DOHH2 (cell line): ENCODE results near the gene EGLN1.

ENCODE experiments used
- CTCF ChIP-seq: fragments of 200-600 bp; sonication (generic); IDR thresholded peaks from one replicate; pipeline ENCODE4 v1.5.1; 2014; ENCODE audit warnings: antibody characterized with exemption, mild to moderate bottlenecking, low read depth, low read length; ENCODE audit not compliant: poor library complexity, severe bottlenecking
- EZH2phosphoT487 ChIP-seq: fragments of 200-600 bp; sonication (generic); IDR thresholded peaks from 2 replicates; pipeline ENCODE4 v1.6.1; 2017; ENCODE audit warnings: borderline replicate concordance, mild to moderate bottlenecking, antibody characterized with exemption, low read length, moderate library complexity, mixed read lengths

- no peak for TF ChIP-seq EZH2phosphoT487
- TF ChIP-seq CTCF = no peak
Observed at GRCh38 chr1:231419738-231420298, 2.3 kb downstream of the EGLN1 start.
